GM18951 (cell line): Measurements from ENCODE around the gene ATP1A2.

ENCODE experiments used
- POLR2A ChIP-seq: IDR thresholded peaks from 4 replicates; pipeline ENCODE4 v1.6.1; 2011; ENCODE audit warnings: mild to moderate bottlenecking; ENCODE audit not compliant: insufficient read length, insufficient read depth; ENCODE audit errors: extremely low read depth
- in situ Hi-C: fragments of 300-500 bp; cut with MboI; formaldehyde crosslinking; loops from one replicate; pipeline ENCODE4 v1.12.0; 2022; ENCODE audit warnings: low sequenced_read_pairs, mixed read lengths, inconsistent platforms; ENCODE audit not compliant: unreplicated experiment

The ATP1A2 gene

GRCh38 chr1:160177231-160177630 lies 61.7 kb downstream of the ATP1A2 start:
- no peak for TF ChIP-seq POLR2A
- in situ Hi-C loops = no loop called here

GRCh38 chr1:160177667-160178066 lies 62.1 kb downstream of the ATP1A2 start:
- no peak for TF ChIP-seq POLR2A
- in situ Hi-C loops = no loop called here

GRCh38 chr1:160178731-160179130 lies 63.2 kb downstream of the ATP1A2 start:
- no peak for TF ChIP-seq POLR2A
- in situ Hi-C loops = no loop called here

GRCh38 chr1:160179336-160179735 lies 63.8 kb downstream of the ATP1A2 start:
- no peak for TF ChIP-seq POLR2A
- in situ Hi-C loops = no loop called here

- in situ Hi-C loops = no loop called here
- TF ChIP-seq POLR2A = no peak
Observed at GRCh38 chr1:160186246-160186645, 70.7 kb downstream of the ATP1A2 start.

GRCh38 chr1:160186729-160187128 lies 71.2 kb downstream of the ATP1A2 start:
- no peak for TF ChIP-seq POLR2A
- in situ Hi-C loops = no loop called here

- TF ChIP-seq POLR2A = no peak
Observed at GRCh38 chr1:160187407-160187806, 71.8 kb downstream of the ATP1A2 start.

GRCh38 chr1:160188341-160188740 lies 72.8 kb downstream of the ATP1A2 start:
- in situ Hi-C loops = no loop called here
- no peak for TF ChIP-seq POLR2A

More at GRCh38 chr1:160187407-160187806, 71.8 kb downstream of the ATP1A2 start:
- in situ Hi-C loops = no loop called here

- TF ChIP-seq POLR2A = no peak
- in situ Hi-C loops = no loop called here
Observed at GRCh38 chr1:160189649-160190625, 74.4 kb downstream of the ATP1A2 start, which contains the start of gene CASQ1. CASQ1 (plus strand) TSS chr1:160190575; CDS start chr1:160190752, 177 bp downstream.

- in situ Hi-C loops = no loop called here
- TF ChIP-seq POLR2A = no peak
Observed at GRCh38 chr1:160191756-160192155, 76.2 kb downstream of the ATP1A2 start.

GRCh38 chr1:160192234-160192633 lies 76.7 kb downstream of the ATP1A2 start:
- in situ Hi-C loops = no loop called here
- TF ChIP-seq POLR2A = no peak
